HepG2 (cell line): Measurements from ENCODE around the gene NCKAP5L. TPM values are rescaled to one million over a fixed set of nuclear protein-coding genes. Genes with fewer than 3 reads are reported as not detected.

ENCODE experiments used
- CCDC6 ChIP-seq: sonication (generic); formaldehyde crosslinking; IDR thresholded peaks from 2 replicates; pipeline ENCODE4 v1.8.1; 2022; ENCODE audit warnings: mild to moderate bottlenecking, missing genetic modification reagents, moderate library complexity
- FOXC1 ChIP-seq: sonication (generic); formaldehyde crosslinking; IDR thresholded peaks from 2 replicates; pipeline ENCODE4 v1.8.0; 2022; ENCODE audit warnings: mild to moderate bottlenecking, missing genetic modification reagents, borderline replicate concordance
- MAZ ChIP-seq, 2 experiments: sonication (generic) in 1 of 2; formaldehyde crosslinking in 1 of 2; IDR thresholded peaks; 2 replicates each; pipeline versions ENCODE4 v1.5.0 to v1.6.1; 2012 to 2020; ENCODE audit warnings: low read depth in 2 of 2, mild to moderate bottlenecking in 2 of 2, borderline replicate concordance in 1 of 2, improper control_type of control experiment in 1 of 2, low read length in 1 of 2, missing genetic modification reagents in 1 of 2, moderate library complexity in 1 of 2
- RFX3 ChIP-seq: IDR thresholded peaks from 2 replicates; pipeline ENCODE4 v1.6.1; 2016; ENCODE audit warnings: missing biosample characterization, missing genetic modification reagents
- RXRA ChIP-seq: sonication (generic); formaldehyde crosslinking; IDR thresholded peaks from 2 replicates; pipeline ENCODE4 v1.5.1; 2020; ENCODE audit warnings: missing genetic modification reagents
- SOX5 ChIP-seq: IDR thresholded peaks from 2 replicates; pipeline ENCODE4 v1.6.1; 2016; ENCODE audit warnings: borderline replicate concordance
- TBP ChIP-seq: sonication (generic); formaldehyde crosslinking; IDR thresholded peaks from 2 replicates; pipeline ENCODE4 v1.5.0; 2020; ENCODE audit warnings: missing genetic modification reagents
- ZBTB42 ChIP-seq: sonication (generic); formaldehyde crosslinking; IDR thresholded peaks from 2 replicates; pipeline ENCODE4 v1.5.0; 2020; ENCODE audit warnings: mild to moderate bottlenecking, missing genetic modification reagents
- ZBTB8A ChIP-seq: sonication (generic); formaldehyde crosslinking; IDR thresholded peaks from 2 replicates; pipeline ENCODE4 v1.4.0; 2020; ENCODE audit warnings: mild to moderate bottlenecking, low read depth, missing genetic modification reagents, borderline replicate concordance
- ZNF207 ChIP-seq: fragments of 450-650 bp; IDR thresholded peaks from 2 replicates; pipeline ENCODE4 v1.6.1; 2016; ENCODE audit warnings: antibody characterized with exemption, borderline replicate concordance
- ZNF225 ChIP-seq: sonication (generic); formaldehyde crosslinking; IDR thresholded peaks from 2 replicates; pipeline ENCODE4 v1.4.0; 2020; ENCODE audit warnings: mild to moderate bottlenecking, missing genetic modification reagents
- ZNF234 ChIP-seq: sonication (generic); formaldehyde crosslinking; conservative IDR thresholded peaks from 2 replicates; pipeline ENCODE4 v1.5.1; 2020; ENCODE audit warnings: mild to moderate bottlenecking, missing genetic modification reagents
- ZNF33A ChIP-seq: sonication (generic); formaldehyde crosslinking; IDR thresholded peaks from 2 replicates; pipeline ENCODE4 v1.5.1; 2020; ENCODE audit warnings: missing genetic modification reagents, mild to moderate bottlenecking, moderate library complexity, borderline replicate concordance
- ZNF34 ChIP-seq: sonication (generic); formaldehyde crosslinking; IDR thresholded peaks from 2 replicates; pipeline ENCODE4 v1.4.0; 2020; ENCODE audit warnings: mild to moderate bottlenecking, missing genetic modification reagents, borderline replicate concordance
- ZNF350 ChIP-seq: sonication (generic); formaldehyde crosslinking; IDR thresholded peaks from 2 replicates; pipeline ENCODE4 v1.4.0; 2020; ENCODE audit warnings: mild to moderate bottlenecking, low read depth, missing genetic modification reagents, borderline replicate concordance
- ZNF574 ChIP-seq: sonication (generic); formaldehyde crosslinking; IDR thresholded peaks from 2 replicates; pipeline ENCODE4 v1.4.0; 2020; ENCODE audit warnings: missing genetic modification reagents
- ZNF598 ChIP-seq: sonication (generic); formaldehyde crosslinking; IDR thresholded peaks from 2 replicates; pipeline ENCODE4 v1.5.1; 2020; ENCODE audit warnings: mild to moderate bottlenecking, missing genetic modification reagents, borderline replicate concordance
- ZNF850 ChIP-seq: sonication (generic); formaldehyde crosslinking; conservative IDR thresholded peaks from 2 replicates; pipeline ENCODE4 v1.9.0; 2021; ENCODE audit warnings: mild to moderate bottlenecking, missing genetic modification reagents
- polyA plus RNA-seq, 8 experiments: library from polyadenylated mRNA; depleted of rRNA in 3 of 8; stranded (reverse) in 7 of 8; unstranded in 1 of 8; fragments of >200 nt; fragmentation: Illumina TruSeq in 4 of 8; extraction: Trizol in 4 of 8; gene quantifications; 2 replicates each; pipeline versions ENCODE4 v1.2.1 to v1.2.3, GENCODE V29; 2011 to 2016; ENCODE audit warnings: low read depth in 4 of 8, missing spikeins in 1 of 8, mixed read lengths in 1 of 8; ENCODE audit not compliant: insufficient read depth in 1 of 8
- total RNA-seq, 5 experiments: library from RNA; depleted of rRNA; stranded (reverse); fragments of >200 nt; fragmentation: Illumina TruSeq; extraction: Trizol; gene quantifications; 2 replicates each; pipeline ENCODE4 v1.2.3, GENCODE V29; 2016; ENCODE audit warnings: low read depth in 1 of 5
- TF ChIP-seq, protein P1 (sequence below): sonication (generic); formaldehyde crosslinking; IDR thresholded peaks from 2 replicates; pipeline ENCODE4 v1.8.1; 2023; ENCODE audit warnings: mild to moderate bottlenecking, missing genetic modification reagents
- TF ChIP-seq, protein P2 (sequence below), 2 experiments: fragments of 450-650 bp in 1 of 2; sonication (generic) in 1 of 2; formaldehyde crosslinking; IDR thresholded peaks; 2 replicates each; pipeline versions ENCODE4 v1.5.0 to v1.8.0; 2020 to 2022; ENCODE audit warnings: mild to moderate bottlenecking in 1 of 2, missing genetic modification reagents in 1 of 2

Gene NCKAP5L
- total and polyA plus RNA-seq, 2 of the 13 experiments (the other 11 are each of a cell fraction or from before 2014, with no cell fraction given) = 4.1 to 9.0 TPM

GRCh38 chr12:49828133-49829091 lies at the start of gene NCKAP5L (continued):
- no peak for TF ChIP-seq ZNF234 (CRISPR knock-in tag)
- TF ChIP-seq ZNF350 (CRISPR knock-in tag) = 0 out of 2 replicates have a peak, but pooled peaks have one; percentile 54
- TF ChIP-seq TBP (CRISPR knock-in tag) = no peak
- TF ChIP-seq RFX3 (CRISPR knock-in tag) = no peak
- TF ChIP-seq ZNF598 (CRISPR knock-in tag) = peak; percentile 90; the same call in 1 of the 2 replicates
- TF ChIP-seq, protein P1, sequence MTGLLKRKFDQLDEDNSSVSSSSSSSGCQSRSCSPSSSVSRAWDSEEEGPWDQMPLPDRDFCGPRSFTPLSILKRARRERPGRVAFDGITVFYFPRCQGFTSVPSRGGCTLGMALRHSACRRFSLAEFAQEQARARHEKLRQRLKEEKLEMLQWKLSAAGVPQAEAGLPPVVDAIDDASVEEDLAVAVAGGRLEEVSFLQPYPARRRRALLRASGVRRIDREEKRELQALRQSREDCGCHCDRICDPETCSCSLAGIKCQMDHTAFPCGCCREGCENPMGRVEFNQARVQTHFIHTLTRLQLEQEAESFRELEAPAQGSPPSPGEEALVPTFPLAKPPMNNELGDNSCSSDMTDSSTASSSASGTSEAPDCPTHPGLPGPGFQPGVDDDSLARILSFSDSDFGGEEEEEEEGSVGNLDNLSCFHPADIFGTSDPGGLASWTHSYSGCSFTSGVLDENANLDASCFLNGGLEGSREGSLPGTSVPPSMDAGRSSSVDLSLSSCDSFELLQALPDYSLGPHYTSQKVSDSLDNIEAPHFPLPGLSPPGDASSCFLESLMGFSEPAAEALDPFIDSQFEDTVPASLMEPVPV (CRISPR knock-in tag) = 0 out of 2 replicates have a peak, but pooled peaks have one; percentile 31
- TF ChIP-seq, protein P2, sequence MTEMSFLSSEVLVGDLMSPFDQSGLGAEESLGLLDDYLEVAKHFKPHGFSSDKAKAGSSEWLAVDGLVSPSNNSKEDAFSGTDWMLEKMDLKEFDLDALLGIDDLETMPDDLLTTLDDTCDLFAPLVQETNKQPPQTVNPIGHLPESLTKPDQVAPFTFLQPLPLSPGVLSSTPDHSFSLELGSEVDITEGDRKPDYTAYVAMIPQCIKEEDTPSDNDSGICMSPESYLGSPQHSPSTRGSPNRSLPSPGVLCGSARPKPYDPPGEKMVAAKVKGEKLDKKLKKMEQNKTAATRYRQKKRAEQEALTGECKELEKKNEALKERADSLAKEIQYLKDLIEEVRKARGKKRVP (CRISPR knock-in tag; IDR thresholded peaks at IDR 0.05) = no peak
- 0 out of 2 replicates have a peak, but pooled peaks have one; percentile 45 for TF ChIP-seq ZNF225 (CRISPR knock-in tag)
- TF ChIP-seq SOX5 = peak; percentile 38; the same call in 1 of the 2 replicates
- no peak for TF ChIP-seq ZNF33A (CRISPR knock-in tag)
- peak; percentile 82 for TF ChIP-seq MAZ (IDR thresholded peaks at IDR 0.05; ENCODE audit: borderline replicate concordance, low read depth, low read length)
- TF ChIP-seq MAZ (CRISPR knock-in tag; IDR thresholded peaks at IDR 0.05; ENCODE audit: low read depth) = peak; percentile 54; the same call in 1 of the 2 replicates
- TF ChIP-seq ZBTB42 (CRISPR knock-in tag) = peak; percentile 99
- TF ChIP-seq ZBTB8A (CRISPR knock-in tag) = no peak
- no peak for TF ChIP-seq ZNF34
- no peak for TF ChIP-seq ZNF207
- peak; percentile 20; the same call in 1 of the 2 replicates for TF ChIP-seq ZNF574 (CRISPR knock-in tag)
- no peak for TF ChIP-seq CCDC6 (CRISPR knock-in tag)
- no peak for TF ChIP-seq ZNF850 (CRISPR knock-in tag)
- peak; percentile 34; the same call in 1 of the 2 replicates for TF ChIP-seq RXRA (CRISPR knock-in tag)
- peak; percentile 48; the same call in 1 of the 2 replicates for TF ChIP-seq FOXC1 (CRISPR knock-in tag)
